LHCN-M2 (cell line): ENCODE data around the gene BBX. TPM values are rescaled to one million over a fixed set of nuclear protein-coding genes. Genes with fewer than 3 reads are reported as not detected.

Experiments used
- DNase-seq: peaks from one replicate; pipeline ENCODE4 v3.0.0-alpha.2; 2012; ENCODE audit warnings: low read depth
- polyA plus RNA-seq: library from polyadenylated mRNA; unstranded; fragments of >200 nt; gene quantifications from one replicate; pipeline ENCODE4 v1.2.1, GENCODE V29; 2012; ENCODE audit warnings: missing spikeins
- total RNA-seq: library from RNA; depleted of rRNA; stranded (reverse); fragments of >200 nt; gene quantifications from 2 replicates; pipeline ENCODE4 v1.2.3, GENCODE V29; 2014; rRNA removed

Gene BBX
- total RNA-seq = 35.1 and 50.9 TPM in 2 replicates
- 11.1 TPM for polyA plus RNA-seq

GRCh38 chr3:107522510-107523288 is at the start of gene BBX:
Gene BBX, plus strand, starts transcription at chr3:107522962. Its CDS starts 187,499 bp downstream, at chr3:107710461.
- DNase-seq = peak; percentile 97

DNA sequence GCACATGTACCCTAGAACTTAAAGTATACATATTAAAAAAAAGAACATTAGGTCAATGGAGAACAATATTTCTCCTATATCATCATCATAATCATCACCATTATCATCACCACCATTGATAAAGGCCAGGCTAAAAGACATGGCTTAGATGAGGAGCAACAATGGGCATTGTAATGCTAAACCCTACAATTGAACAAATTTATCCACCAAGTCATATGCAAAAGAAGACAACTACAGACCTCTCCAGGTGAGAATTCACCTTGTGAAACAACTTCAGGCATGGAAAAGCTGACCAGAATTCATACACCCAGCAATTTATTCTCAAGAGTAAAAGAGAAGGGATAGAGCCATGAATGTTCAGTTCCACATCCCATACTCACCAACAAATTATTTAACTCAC is 46.3 kb upstream of the BBX start:
- no peak for DNase-seq

DNA sequence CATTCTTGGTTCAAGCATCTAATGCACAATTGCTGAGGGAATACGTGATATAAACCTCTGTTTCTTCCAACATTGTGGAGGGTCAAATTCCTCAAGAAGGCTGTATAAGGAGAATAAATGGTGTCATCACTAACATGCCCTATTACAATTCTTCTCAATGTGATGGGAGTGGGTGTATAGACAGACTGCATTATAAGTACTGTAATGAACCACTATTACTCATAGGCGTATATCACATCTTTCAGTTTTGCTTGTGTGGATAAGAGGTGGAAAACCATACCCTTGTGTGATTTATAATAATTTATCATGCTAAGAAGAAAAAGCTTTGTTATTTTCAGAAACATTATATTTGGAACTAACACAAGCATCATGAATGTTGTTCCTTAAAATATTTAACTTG is 35.3 kb upstream of the BBX start:
- no peak for DNase-seq

DNA sequence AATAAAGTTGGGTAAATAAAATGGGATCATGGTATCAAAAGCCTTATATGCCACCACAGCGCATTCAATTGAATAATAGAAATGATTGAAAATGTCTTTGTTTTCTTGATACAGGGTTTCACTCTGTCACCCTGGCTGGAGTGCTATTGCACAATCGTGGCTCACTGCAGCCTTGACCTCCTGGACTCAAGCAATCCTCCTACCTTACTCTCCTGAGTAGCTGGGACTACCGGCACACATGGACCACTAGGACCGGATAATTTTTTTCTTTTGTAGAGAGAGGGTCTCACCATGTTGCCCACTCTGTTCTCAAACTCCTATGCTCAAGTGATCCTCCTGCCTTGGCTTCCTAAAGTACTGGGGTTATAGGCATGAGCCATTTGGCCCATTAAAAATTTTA is 33.8 kb upstream of the BBX start:
- DNase-seq = no peak

GRCh38 chr3:107493134-107493533 is 29.6 kb upstream of the BBX start:
- no peak for DNase-seq

DNA sequence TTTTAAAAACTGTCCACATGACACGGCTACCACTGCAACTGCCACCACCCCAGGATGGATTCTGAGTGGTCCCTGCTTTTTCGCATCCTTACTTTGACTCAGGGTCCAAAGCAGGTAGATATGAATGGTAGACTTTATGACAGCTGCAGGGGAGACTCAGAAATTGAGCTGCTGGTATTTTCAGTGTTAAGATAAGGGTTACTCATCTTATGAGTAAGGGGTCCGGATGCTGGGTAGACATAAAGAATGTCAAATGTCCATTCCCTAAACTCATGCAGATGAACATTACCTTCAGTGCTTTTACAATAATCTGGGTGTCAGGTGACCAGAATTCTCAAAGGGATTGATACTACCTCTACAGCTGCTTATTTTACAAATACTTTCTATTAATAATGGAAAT is 25.9 kb upstream of the BBX start:
- DNase-seq = peak; percentile 26

DNA sequence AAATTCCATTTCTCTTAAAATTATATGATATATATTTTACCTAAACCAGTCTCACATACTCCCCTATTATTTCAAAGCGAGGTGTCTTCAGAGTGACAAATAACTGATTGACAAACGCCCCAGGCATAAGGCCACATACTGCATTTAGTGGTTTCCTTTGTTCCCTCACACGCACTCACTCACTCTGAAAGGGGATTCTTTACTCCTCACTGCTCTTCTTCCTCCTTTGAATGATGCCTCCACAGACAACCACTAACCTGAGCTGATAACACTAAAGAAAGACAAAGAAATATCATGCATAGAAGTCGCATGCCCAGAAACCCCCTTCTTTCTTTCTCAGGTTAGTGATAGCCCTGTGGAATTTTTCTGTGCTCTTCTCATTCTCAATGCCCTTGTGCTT is 24.1 kb upstream of the BBX start:
- DNase-seq = no peak

- DNase-seq = no peak
These were observed 16.3 kb upstream of the BBX start for GRCh38 chr3:107506458-107506857.

DNA sequence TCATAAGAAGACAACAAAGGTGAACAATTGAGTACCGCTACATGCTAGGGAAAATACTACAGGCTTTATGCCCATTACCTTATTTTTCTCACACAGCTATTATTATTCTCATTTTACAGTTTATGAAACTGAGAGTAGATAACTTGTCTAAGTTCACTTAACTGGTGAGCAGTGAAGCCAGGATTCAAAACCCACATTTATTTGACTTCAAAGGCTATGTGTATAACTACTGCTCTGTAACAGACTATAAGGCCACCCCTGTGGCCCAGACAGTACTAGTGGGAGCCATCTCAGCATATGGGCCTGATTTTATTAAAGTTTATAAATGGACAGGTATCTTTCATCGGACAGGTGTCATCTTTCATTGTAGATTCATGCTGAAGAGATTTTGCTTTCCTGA is 14.4 kb upstream of the BBX start:
- no peak for DNase-seq

- peak; percentile 8 for DNase-seq
These were observed 10.7 kb upstream of the BBX start for GRCh38 chr3:107512108-107512507.

GRCh38 chr3:107514453-107514852 is 8.3 kb upstream of the BBX start:
- no peak for DNase-seq

- DNase-seq = no peak
These were observed 6.3 kb upstream of the BBX start for GRCh38 chr3:107516475-107516874.

GRCh38 chr3:107520535-107520934 is 2.2 kb upstream of the BBX start:
- DNase-seq = no peak

- no peak for DNase-seq
These were observed 1.2 kb upstream of the BBX start for GRCh38 chr3:107521469-107522059.

DNA sequence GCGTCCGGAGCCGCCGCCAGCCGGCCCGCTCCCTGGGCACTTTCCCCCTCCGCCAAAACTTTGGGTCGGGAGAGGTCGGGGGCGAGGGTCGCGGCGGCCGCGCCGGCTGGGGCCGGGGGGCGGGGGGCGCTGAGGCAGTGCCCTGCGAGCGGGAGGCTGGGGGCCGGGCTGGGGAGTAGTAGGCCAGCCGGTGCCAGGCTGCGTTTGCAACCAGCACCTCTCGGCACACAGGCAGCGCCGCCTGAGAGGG is 452 bp downstream of the BBX start:
- DNase-seq = peak; percentile 40

DNA sequence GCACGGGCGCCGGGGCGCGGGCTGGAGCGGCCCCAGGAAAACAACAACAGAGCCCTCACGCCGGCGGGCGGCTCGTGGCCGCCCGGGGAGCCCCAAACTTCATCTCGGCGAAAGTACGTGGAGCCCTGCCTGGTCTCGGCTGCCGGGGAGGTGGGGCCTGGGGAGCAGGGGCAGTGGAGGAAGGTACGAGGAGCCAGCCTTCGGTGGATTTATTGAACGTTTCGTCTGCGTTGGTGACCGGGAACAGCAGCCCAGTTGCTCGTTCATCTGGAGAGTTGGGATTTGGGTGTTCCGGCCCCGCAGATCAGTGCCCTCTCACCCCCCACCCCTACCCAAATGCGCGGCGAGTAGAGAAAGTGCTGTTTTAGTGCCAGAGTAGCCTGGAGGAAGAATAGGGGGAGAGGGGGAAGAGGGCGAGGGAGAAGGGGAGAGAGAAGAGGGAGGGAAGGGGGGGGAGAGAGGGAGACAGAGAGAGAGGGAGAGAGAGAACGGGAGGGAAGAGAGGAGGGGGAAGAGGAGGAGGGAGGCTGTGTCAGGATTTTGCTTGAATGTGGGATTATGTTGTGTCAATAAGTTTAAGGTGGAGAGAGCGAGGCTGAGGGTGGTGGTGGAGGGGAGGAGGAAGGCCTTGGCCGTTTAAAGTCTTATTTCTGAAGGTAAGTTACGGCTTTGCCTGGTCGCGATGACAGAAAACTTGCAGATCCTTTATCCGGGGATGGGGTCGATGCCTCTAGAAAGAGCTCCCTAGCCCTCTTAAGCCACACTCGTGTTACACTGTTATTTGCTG is 970 bp downstream of the BBX start:
- peak; percentile 58 for DNase-seq

DNA sequence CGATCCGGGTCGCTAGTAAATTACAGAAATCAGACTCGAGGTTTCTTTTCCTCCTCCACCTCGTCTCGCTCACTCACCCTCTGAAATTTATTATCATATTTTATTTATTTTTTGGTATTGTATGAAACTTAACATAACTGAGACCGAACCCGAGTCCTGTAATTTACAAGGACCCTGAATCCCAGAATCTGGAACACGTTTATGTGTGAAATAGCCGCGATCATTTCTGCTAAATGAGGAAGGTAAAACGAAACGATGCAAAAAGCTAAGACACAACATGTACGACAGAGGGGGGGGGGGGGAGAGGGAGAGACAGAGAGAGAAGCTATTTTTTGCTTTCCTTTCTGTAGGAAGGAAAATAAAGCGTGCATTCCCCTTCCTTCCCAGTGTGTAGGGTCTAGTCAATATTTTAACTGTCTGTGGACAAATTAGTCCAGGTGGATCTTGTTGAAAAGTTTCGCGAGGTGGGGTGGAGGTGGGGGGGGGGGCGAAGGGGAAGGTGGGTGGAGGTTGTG is 1.6 kb downstream of the BBX start:
- peak; percentile 34 for DNase-seq

DNA sequence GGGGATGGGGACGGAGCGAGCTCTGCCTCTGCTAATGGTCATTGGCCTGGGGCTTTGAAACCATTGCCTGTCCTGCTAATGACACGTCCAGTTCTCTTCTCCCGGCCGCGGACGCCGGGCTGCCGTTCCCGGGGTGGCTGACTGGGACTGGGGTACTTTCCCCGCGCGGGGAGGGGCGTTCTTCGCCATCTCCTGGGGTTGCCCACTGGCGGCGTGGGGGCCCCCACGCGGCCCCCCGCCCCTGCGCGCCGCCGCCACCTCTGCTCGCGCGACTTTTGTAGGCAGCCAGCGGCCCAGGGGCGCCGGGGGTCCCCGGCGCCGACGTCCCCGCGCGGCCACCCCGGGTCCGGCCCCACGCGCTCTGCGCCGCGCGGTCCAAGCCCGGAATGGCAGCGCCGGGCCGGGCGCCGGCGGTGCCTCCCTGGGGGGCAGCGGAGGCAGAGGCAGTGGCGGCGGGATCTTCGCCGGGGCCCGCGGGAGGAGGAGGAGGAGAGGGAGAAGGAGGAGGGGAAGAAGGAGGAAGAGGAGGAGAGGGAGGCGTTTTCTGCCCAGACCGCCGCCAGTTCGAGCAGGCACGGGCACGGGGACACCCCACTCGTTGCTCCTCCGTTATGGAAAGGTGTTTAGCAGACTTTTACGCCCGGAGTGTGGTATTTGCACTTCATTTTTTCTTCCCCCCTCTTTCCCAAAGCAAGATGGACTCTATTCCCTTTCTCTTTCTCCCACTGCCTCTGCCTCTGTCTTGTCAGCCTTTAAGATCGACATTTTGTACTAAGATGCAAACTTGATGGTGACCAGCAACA is 2.3 kb downstream of the BBX start:
- DNase-seq = peak; percentile 51

GRCh38 chr3:107525644-107526305 is 3.0 kb downstream of the BBX start:
- DNase-seq = no peak

- no peak for DNase-seq
These were observed 9.2 kb downstream of the BBX start for GRCh38 chr3:107531917-107532469.

DNA sequence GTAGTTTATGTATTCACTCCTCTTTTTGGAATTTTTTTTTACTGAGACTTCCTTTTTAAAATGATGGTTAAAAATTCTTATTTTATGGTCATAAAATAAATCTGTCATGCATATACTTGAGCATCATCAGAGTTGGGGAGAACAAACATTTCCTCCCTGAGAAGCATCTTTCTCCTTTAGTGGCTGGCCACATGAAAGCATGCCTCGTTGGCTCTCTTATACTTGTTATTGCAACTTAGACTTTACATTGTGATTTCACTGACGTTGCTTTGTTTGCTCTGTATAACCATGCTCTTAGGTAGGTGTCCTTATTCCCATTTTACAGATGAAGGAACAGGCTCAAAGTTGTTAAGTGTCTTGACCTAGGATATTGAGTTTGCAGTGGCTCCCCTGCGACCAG is 18.1 kb downstream of the BBX start:
- no peak for DNase-seq
